SK-N-SH (cell line): ENCODE measurements around the gene RPS10. TPM values are rescaled to one million over a fixed set of nuclear protein-coding genes. Genes with fewer than 3 reads are reported as not detected.

Source experiments
- CTCF ChIA-PET: fragments of 300-600, 350-600 bp; formaldehyde crosslinking; extraction: SDS; loops from one replicate; lab custom pipeline; 2021; lab: Yijun Ruan, JAX
- POLR2A ChIA-PET: fragments of 350-600 bp; sonication (Branson Sonifier 250); formaldehyde crosslinking; extraction: SDS; loops from one replicate; lab custom pipeline; 2020; ENCODE audit warnings: antibody characterized with exemption, inconsistent platforms; lab: Yijun Ruan, JAX
- DNase-seq: peaks from one replicate; pipeline ENCODE4 v3.0.0; 2012
- H2AFZ ChIP-seq: fragments of 200-600 bp; sonication (generic); 2 replicates; pipeline ENCODE4 v1.8.1; 2016; ENCODE audit warnings: antibody characterized with exemption, mild to moderate bottlenecking, low read depth
- H3F3A ChIP-seq: fragments of 200-600 bp; sonication (generic); replicated peaks from 2 replicates; pipeline ENCODE3; 2016; ENCODE audit warnings: antibody characterized with exemption, mild to moderate bottlenecking; ENCODE audit not compliant: insufficient read depth
- H3K27ac ChIP-seq, 2 experiments: fragments of 200-500 bp in 1 of 2; fragments of 200-600 bp in 1 of 2; sonication (Bioruptor generic) in 1 of 2; sonication (generic), shearing (Covaris generic) in 1 of 2; 2 replicates each; pipeline versions ENCODE4 v1.5.1 to v1.6.1; 2014 to 2016; ENCODE audit warnings: low read depth in 2 of 2, inconsistent platforms in 1 of 2, low read length in 1 of 2, mild to moderate bottlenecking in 1 of 2, mixed read lengths in 1 of 2
- H3K27me3 ChIP-seq: fragments of 200-600 bp; sonication (generic), shearing (Covaris generic); 2 replicates; pipeline ENCODE4 v1.6.1; 2016; ENCODE audit warnings: mixed run types; ENCODE audit not compliant: insufficient read depth
- H3K36me3 ChIP-seq, 2 experiments: fragments of 200-500 bp in 1 of 2; fragments of 200-600 bp in 1 of 2; sonication (Bioruptor generic) in 1 of 2; sonication (generic) in 1 of 2; replicated peaks in 1 of 2; 2 replicates each; pipeline versions ENCODE3 to v1.5.1; 2014 to 2016; ENCODE audit warnings: low read length in 1 of 2, mild to moderate bottlenecking in 1 of 2; ENCODE audit not compliant: insufficient read depth in 2 of 2, control insufficient read depth in 1 of 2
- H3K4me1 ChIP-seq, 2 experiments: fragments of 200-500 bp in 1 of 2; fragments of 200-600 bp in 1 of 2; sonication (Bioruptor generic) in 1 of 2; sonication (generic), shearing (Covaris generic) in 1 of 2; 2 replicates each; pipeline versions ENCODE4 v1.5.1 to v1.6.1; 2014 to 2016; ENCODE audit warnings: low read depth in 1 of 2, low read length in 1 of 2, mixed run types in 1 of 2; ENCODE audit not compliant: insufficient read depth in 2 of 2, control insufficient read depth in 1 of 2
- H3K4me2 ChIP-seq: fragments of 200-600 bp; sonication (generic), shearing (Covaris generic); 2 replicates; pipeline ENCODE4 v1.6.1; 2017; ENCODE audit warnings: mixed run types
- H3K4me3 ChIP-seq, 2 experiments: fragments of 200-500 bp in 1 of 2; fragments of 200-600 bp in 1 of 2; sonication (Bioruptor generic) in 1 of 2; sonication (generic), shearing (Covaris generic) in 1 of 2; 2 replicates each; pipeline versions ENCODE4 v1.5.1 to v1.8.1; 2014 to 2016; ENCODE audit warnings: low read depth in 2 of 2, inconsistent platforms in 1 of 2, low read length in 1 of 2, mild to moderate bottlenecking in 1 of 2, mixed read lengths in 1 of 2, moderate library complexity in 1 of 2
- H3K79me2 ChIP-seq: fragments of 200-600 bp; sonication (generic); 2 replicates; pipeline ENCODE4 v1.8.1; 2017; ENCODE audit warnings: mild to moderate bottlenecking; ENCODE audit not compliant: insufficient read depth
- H3K9ac ChIP-seq: fragments of 200-600 bp; sonication (generic); 2 replicates; pipeline ENCODE4 v1.6.1; 2017; ENCODE audit warnings: mixed run types
- H3K9me2 ChIP-seq: fragments of 200-600 bp; sonication (generic); 2 replicates; pipeline ENCODE4 v1.6.1; 2017; ENCODE audit warnings: mixed run types
- H3K9me3 ChIP-seq: fragments of 200-600 bp; sonication (generic); 2 replicates; pipeline ENCODE4 v1.6.1; 2017; ENCODE audit warnings: mixed run types, mild to moderate bottlenecking, moderate library complexity
- H4K20me1 ChIP-seq: fragments of 200-600 bp; sonication (generic); 2 replicates; pipeline ENCODE4 v1.6.1; 2017; ENCODE audit warnings: mild to moderate bottlenecking, mixed run types; ENCODE audit not compliant: insufficient read depth
- CHD2 ChIP-seq: fragments of 150-350 bp; IDR thresholded peaks from 2 replicates; pipeline ENCODE4 v1.6.1; 2018; ENCODE audit warnings: low read length; ENCODE audit not compliant: partially characterized antibody
- EZH2phosphoT487 ChIP-seq: fragments of 200-600 bp; sonication (generic); IDR thresholded peaks from 2 replicates; pipeline ENCODE4 v1.6.1; 2017; ENCODE audit warnings: low read depth, mixed run types, mild to moderate bottlenecking, antibody characterized with exemption, moderate library complexity, borderline replicate concordance
- GABPA ChIP-seq: IDR thresholded peaks from 2 replicates; pipeline ENCODE4 v1.4.0; 2012; ENCODE audit warnings: low read depth, mild to moderate bottlenecking
- GATA2 ChIP-seq: sonication (generic); formaldehyde crosslinking; IDR thresholded peaks from 2 replicates; pipeline ENCODE4 v1.5.0; 2020; ENCODE audit warnings: mild to moderate bottlenecking, missing genetic modification reagents
- JUND ChIP-seq: IDR thresholded peaks from 2 replicates; pipeline ENCODE4 v1.4.0; 2012
- MAX ChIP-seq: IDR thresholded peaks from 2 replicates; pipeline ENCODE4 v1.4.0; 2012; ENCODE audit warnings: low read depth
- MXI1 ChIP-seq: IDR thresholded peaks from 2 replicates; pipeline ENCODE4 v1.6.1; 2012; ENCODE audit warnings: mild to moderate bottlenecking, low read depth, low read length, improper control_type of control experiment
- NFIC ChIP-seq: IDR thresholded peaks from 2 replicates; pipeline ENCODE4 v1.4.0; 2012; ENCODE audit warnings: borderline replicate concordance
- NRF1 ChIP-seq: IDR thresholded peaks from 2 replicates; pipeline ENCODE4 v1.6.1; 2012; ENCODE audit warnings: low read depth, mild to moderate bottlenecking, low read length
- PBX3 ChIP-seq: IDR thresholded peaks from 2 replicates; pipeline ENCODE4; 2012
- POLR2AphosphoS5 ChIP-seq: IDR thresholded peaks from 2 replicates; pipeline ENCODE4 v1.6.1; 2012; ENCODE audit warnings: low read depth, low read length
- RFX5 ChIP-seq: IDR thresholded peaks from 2 replicates; pipeline ENCODE4 v1.6.1; 2012; ENCODE audit warnings: mild to moderate bottlenecking, improper control_type of control experiment, low read length
- SIN3A ChIP-seq: IDR thresholded peaks from 2 replicates; pipeline ENCODE4 v1.6.1; 2012; ENCODE audit warnings: low read depth, mild to moderate bottlenecking, low read length, moderate library complexity, borderline replicate concordance
- SMC3 ChIP-seq: IDR thresholded peaks from 2 replicates; pipeline ENCODE4 v1.6.1; 2012; ENCODE audit warnings: low read depth, low read length, improper control_type of control experiment
- TEAD4 ChIP-seq: IDR thresholded peaks from 2 replicates; pipeline ENCODE4 v1.4.0; 2012; ENCODE audit warnings: mild to moderate bottlenecking, borderline replicate concordance; ENCODE audit not compliant: insufficient read depth
- USF1 ChIP-seq: IDR thresholded peaks from 2 replicates; pipeline ENCODE4 v1.4.0; 2012; ENCODE audit warnings: low read depth, borderline replicate concordance
- YY1 ChIP-seq: IDR thresholded peaks from 2 replicates; pipeline ENCODE4 v1.4.0; 2012; ENCODE audit warnings: low read depth, mild to moderate bottlenecking
- WGBS: methylation state at CpG from one replicate; pipeline ENCODE4 v1.1.6; 2017; ENCODE audit warnings: low lambda C conversion rate; 5-methylcytosine and 5-hydroxymethylcytosine counted together
- polyA plus RNA-seq, 3 experiments: library from polyadenylated mRNA; depleted of rRNA; stranded (reverse); fragments of >200 nt; gene quantifications; 2 replicates each; pipeline ENCODE4 v1.2.3, GENCODE V29; 2012

The RPS10 gene
- polyA plus RNA-seq, 1 of the 3 experiments (the other 2 are of a cell fraction), result 4,475 TPM

- H4K20me1 ChIP-seq, result peaks cover 66% of the 10 kb centered on the region
- H3F3A ChIP-seq, result peaks cover 73% of the 10 kb centered on the region
Measured at GRCh38 chr6:34418367-34418766, 7.5 kb downstream of the RPS10 start.

GRCh38 chr6:34416877-34417371, 8.9 kb downstream of the RPS10 start:
- TF ChIP-seq YY1, result no peak
- TF ChIP-seq EZH2phosphoT487, result no peak
- no peak; the same call in 1 of the 2 replicates for TF ChIP-seq POLR2AphosphoS5
- TF ChIP-seq MAX, result no peak
- Histone ChIP-seq H3K9me3 (no peaks in the 10 kb centered on the region), H3K4me1 (no peaks in the 10 kb centered on the region; a peak in 2 of 4 replicates), H3K27ac (no peak overlapping the region; a peak in 1 of 4 replicates), H2AFZ (no peak overlapping the region), H3K36me3 (peaks cover 40 to 50% of the 10 kb centered on the region in 2 experiments), H3K4me2 (no peak overlapping the region), H3K79me2 (peaks cover 17% of the 10 kb centered on the region), H3K9me2 (no peaks in the 10 kb centered on the region), H3K27me3 (no peaks in the 10 kb centered on the region), H3K9ac (no peak overlapping the region), H3K4me3 (no peak overlapping the region), H4K20me1 (peaks cover 51% of the 10 kb centered on the region), H3F3A (peaks cover 70% of the 10 kb centered on the region)
- 89% methylated on average over 7 of the region's 7 CpGs for WGBS
- ChIA-PET CTCF (interaction anchor here (3.1 to 4.3 kb wide), 3 partner anchors 8 to 220 kb away, joined by 22 to 56 read pairs (median 40); partner anchors contain the start of genes RPS10 and SMIM29), POLR2A (interaction anchor here (0.6 to 1.7 kb wide), 3 partner anchors 9 to 167 kb away, joined by 3 to 9 read pairs (median 5); partner anchors contain the start of gene RPS10)
- DNase-seq, result no peak

More at GRCh38 chr6:34418367-34418766, 7.5 kb downstream of the RPS10 start:
- Histone ChIP-seq H3K27ac (no peak overlapping the region), H3K4me2 (no peak overlapping the region), H3K36me3 (peaks cover 45 to 64% of the 10 kb centered on the region in 2 experiments), H3K4me3 (no peak overlapping the region), H3K79me2 (peaks cover 32% of the 10 kb centered on the region), H3K9me2 (no peaks in the 10 kb centered on the region), H3K4me1 (peaks cover 0 to 6% of the 10 kb centered on the region in 2 experiments; a peak in 2 of 4 replicates), H3K27me3 (no peaks in the 10 kb centered on the region), H3K9me3 (no peaks in the 10 kb centered on the region), H3K9ac (no peak overlapping the region), H2AFZ (no peak overlapping the region)
- no peak for DNase-seq
- POLR2A ChIA-PET, result interaction anchor here (1.0 kb wide), 1 partner anchor 181 kb away, joined by 3 read pairs; the partner anchor contains the start of gene HMGA1
- 86% methylated on average over 5 of the region's 5 CpGs for WGBS
- CTCF ChIA-PET, result interaction anchor here (4.2 kb wide), 1 partner anchor 221 kb away, joined by 40 read pairs; no protein-coding TSS in a partner anchor
- TF ChIP-seq MXI1, result no peak

DNA sequence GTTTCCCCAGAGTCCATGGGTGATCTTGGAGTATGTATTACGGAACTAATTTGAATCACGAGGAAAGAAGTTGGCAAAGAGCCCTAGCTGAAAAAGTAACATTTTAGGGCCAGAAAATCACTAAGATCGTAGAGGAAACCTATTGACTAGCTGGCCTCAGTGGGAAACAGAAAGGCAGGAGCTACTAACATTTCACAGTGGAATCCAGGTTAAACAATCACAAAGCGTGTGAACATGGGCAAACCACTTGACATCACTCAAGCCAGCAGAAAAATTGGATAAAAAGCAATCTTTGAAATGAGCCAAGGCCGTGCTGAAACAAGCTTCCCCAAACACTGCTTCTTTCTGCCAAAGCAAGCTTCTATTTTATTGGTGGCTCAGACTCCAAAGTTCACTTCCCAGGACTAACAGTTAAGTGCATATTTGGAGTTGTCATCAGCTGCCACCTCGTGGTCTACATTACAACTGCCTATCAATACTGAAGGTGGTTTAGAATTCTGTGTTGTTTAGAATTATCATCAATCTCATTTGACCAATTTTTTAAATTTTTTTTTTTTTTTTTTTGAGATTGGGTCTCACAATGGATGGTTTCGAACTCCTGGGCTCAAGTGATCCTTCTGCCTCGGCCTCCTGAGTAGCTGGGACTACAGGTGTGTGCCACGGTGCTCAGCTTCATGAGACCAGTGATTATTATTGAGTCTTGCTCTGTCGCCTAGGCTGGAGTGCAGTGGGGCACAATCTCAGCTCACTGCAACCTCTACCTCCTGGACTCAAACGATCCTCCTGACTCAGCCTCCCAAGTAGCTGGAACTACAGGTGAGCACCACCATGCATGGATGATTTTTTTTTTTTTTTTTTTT, 10.6 kb downstream of the RPS10 start:
- Histone ChIP-seq H3K9me3 (no peaks in the 10 kb centered on the region), H3K4me1 (no peaks in the 10 kb centered on the region), H2AFZ (no peak overlapping the region), H4K20me1 (peaks cover 41% of the 10 kb centered on the region), H3K4me3 (no peak overlapping the region), H3K9ac (no peak overlapping the region), H3K79me2 (peaks cover 2% of the 10 kb centered on the region; the same call in 1 of the 2 replicates), H3K36me3 (peaks cover 34 to 35% of the 10 kb centered on the region in 2 experiments), H3K27me3 (no peaks in the 10 kb centered on the region), H3K4me2 (no peak overlapping the region), H3K27ac (0 out of 4 replicates have a peak overlapping the region, but pooled peaks of 1 of the 2 experiments have one; percentile 1), H3K9me2 (no peaks in the 10 kb centered on the region), H3F3A (peaks cover 61% of the 10 kb centered on the region)
- POLR2A ChIA-PET, result interaction anchor here (0.6 to 2.3 kb wide), 5 partner anchors 8 to 294 kb away, joined by 3 to 9 read pairs (median 4); partner anchors contain the start of gene SMIM29
- peak; percentile 47 for DNase-seq
- 78% methylated on average over 11 of the region's 11 CpGs for WGBS
- CTCF ChIA-PET, result interaction anchor here (0.5 to 4.3 kb wide), 39 partner anchors 10 to 902 kb away, joined by 3 to 56 read pairs (median 3); partner anchors contain the start of genes HMGA1, RPS10 and SMIM29
- TF ChIP-seq GABPA (no peak), NFIC (no peak), TEAD4 (no peak), SIN3A (0 out of 2 replicates have a peak, but pooled peaks have one; percentile 23), PBX3 (no peak), JUND (no peak), GATA2 (CRISPR knock-in tag) (no peak), NRF1 (no peak), CHD2 (no peak), RFX5 (no peak), USF1 (no peak), YY1 (no peak), SMC3 (peak; percentile 73), POLR2AphosphoS5 (peak; percentile 7; the same call in 1 of the 2 replicates)
